ENCODE results near the gene TSHR.

- TF ChIP-seq, protein P1, sequence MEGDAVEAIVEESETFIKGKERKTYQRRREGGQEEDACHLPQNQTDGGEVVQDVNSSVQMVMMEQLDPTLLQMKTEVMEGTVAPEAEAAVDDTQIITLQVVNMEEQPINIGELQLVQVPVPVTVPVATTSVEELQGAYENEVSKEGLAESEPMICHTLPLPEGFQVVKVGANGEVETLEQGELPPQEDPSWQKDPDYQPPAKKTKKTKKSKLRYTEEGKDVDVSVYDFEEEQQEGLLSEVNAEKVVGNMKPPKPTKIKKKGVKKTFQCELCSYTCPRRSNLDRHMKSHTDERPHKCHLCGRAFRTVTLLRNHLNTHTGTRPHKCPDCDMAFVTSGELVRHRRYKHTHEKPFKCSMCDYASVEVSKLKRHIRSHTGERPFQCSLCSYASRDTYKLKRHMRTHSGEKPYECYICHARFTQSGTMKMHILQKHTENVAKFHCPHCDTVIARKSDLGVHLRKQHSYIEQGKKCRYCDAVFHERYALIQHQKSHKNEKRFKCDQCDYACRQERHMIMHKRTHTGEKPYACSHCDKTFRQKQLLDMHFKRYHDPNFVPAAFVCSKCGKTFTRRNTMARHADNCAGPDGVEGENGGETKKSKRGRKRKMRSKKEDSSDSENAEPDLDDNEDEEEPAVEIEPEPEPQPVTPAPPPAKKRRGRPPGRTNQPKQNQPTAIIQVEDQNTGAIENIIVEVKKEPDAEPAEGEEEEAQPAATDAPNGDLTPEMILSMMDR (IDR thresholded peaks at IDR 0.05) = no peak
- no peak for TF ChIP-seq POLR2A (IDR thresholded peaks at IDR 0.05)
Measured at GRCh38 chr14:81091660-81092059, 136.2 kb downstream of the TSHR start.
